Ishikawa (cell line): ENCODE results near the gene LCLAT1.

Source experiments
- CEBPB ChIP-seq: IDR thresholded peaks from 2 replicates; pipeline ENCODE4 v1.6.1; 2012
- CREB1 ChIP-seq: IDR thresholded peaks from 2 replicates; pipeline ENCODE4 v1.6.1; 2012; ENCODE audit warnings: low read depth
- EGR1 ChIP-seq: IDR thresholded peaks from 2 replicates; pipeline ENCODE4 v1.6.1; 2012
- EP300 ChIP-seq: IDR thresholded peaks from 2 replicates; pipeline ENCODE4 v1.6.1; 2012; ENCODE audit warnings: borderline replicate concordance
- FOXM1 ChIP-seq: IDR thresholded peaks from 2 replicates; pipeline ENCODE4 v1.6.1; 2012; ENCODE audit warnings: low read depth, borderline replicate concordance
- MAX ChIP-seq: IDR thresholded peaks from 2 replicates; pipeline ENCODE4 v1.6.1; 2012
- NFIC ChIP-seq: IDR thresholded peaks from 2 replicates; pipeline ENCODE4 v1.6.1; 2012
- RAD21 ChIP-seq: IDR thresholded peaks from 2 replicates; pipeline ENCODE4 v1.6.1; 2012; ENCODE audit warnings: low read depth
- REST ChIP-seq: IDR thresholded peaks from 2 replicates; pipeline ENCODE4 v1.6.1; 2012; ENCODE audit warnings: low read depth, mild to moderate bottlenecking
- TAF1 ChIP-seq: IDR thresholded peaks from 2 replicates; pipeline ENCODE4 v1.6.1; 2012; ENCODE audit warnings: low read depth, mild to moderate bottlenecking
- TCF12 ChIP-seq: IDR thresholded peaks from 2 replicates; pipeline ENCODE4 v1.6.1; 2012; ENCODE audit warnings: low read depth
- TEAD4 ChIP-seq: IDR thresholded peaks from 2 replicates; pipeline ENCODE4 v1.6.1; 2012
- USF1 ChIP-seq: IDR thresholded peaks from 2 replicates; pipeline ENCODE4 v1.6.1; 2012
- YY1 ChIP-seq: IDR thresholded peaks from 2 replicates; pipeline ENCODE4 v1.6.1; 2012; ENCODE audit warnings: low read depth
- ZBTB7A ChIP-seq: IDR thresholded peaks from 2 replicates; pipeline ENCODE4 v1.6.1; 2012; ENCODE audit warnings: low read depth

Gene LCLAT1

GRCh38 chr2:30491225-30491624 lies 44.2 kb downstream of the LCLAT1 start:
- TF ChIP-seq EP300 (no peak), MAX (no peak), REST (no peak), YY1 (no peak), CREB1 (no peak), NFIC (no peak), CEBPB (no peak), TAF1 (no peak), TEAD4 (no peak), USF1 (no peak), TCF12 (no peak), FOXM1 (no peak), ZBTB7A (no peak), RAD21 (no peak)

- TF ChIP-seq CEBPB (no peak), EP300 (no peak), CREB1 (no peak), NFIC (no peak), ZBTB7A (no peak), TEAD4 (no peak), FOXM1 (no peak), RAD21 (no peak)
Measured at GRCh38 chr2:30492185-30492584, 45.1 kb downstream of the LCLAT1 start.

- TF ChIP-seq REST (no peak), TAF1 (no peak), RAD21 (no peak), CREB1 (no peak), MAX (no peak), USF1 (no peak), NFIC (no peak), ZBTB7A (no peak), TCF12 (no peak), FOXM1 (no peak), YY1 (no peak)
Measured at GRCh38 chr2:30492619-30493018, 45.6 kb downstream of the LCLAT1 start.

GRCh38 chr2:30493440-30493839 lies 46.4 kb downstream of the LCLAT1 start:
- TF ChIP-seq CREB1 (no peak), TCF12 (no peak)

GRCh38 chr2:30499681-30500080 lies 52.6 kb downstream of the LCLAT1 start:
- no peak for TF ChIP-seq ZBTB7A
- no peak for TF ChIP-seq RAD21
- no peak for TF ChIP-seq EP300
- TF ChIP-seq YY1, result no peak
- no peak for TF ChIP-seq NFIC
- no peak for TF ChIP-seq REST
- no peak for TF ChIP-seq MAX
- no peak for TF ChIP-seq TAF1
- TF ChIP-seq EGR1, result no peak
- no peak for TF ChIP-seq TCF12
- TF ChIP-seq FOXM1, result no peak
- TF ChIP-seq CEBPB, result no peak
- TF ChIP-seq USF1, result no peak
- TF ChIP-seq TEAD4, result no peak
- TF ChIP-seq CREB1, result no peak
